K562 (cell line): ENCODE measurements around the gene C13orf46. TPM values are rescaled to one million over a fixed set of nuclear protein-coding genes. Genes with fewer than 3 reads are reported as not detected.

Source experiments
- ATAC-seq: fragments of 200-7000 bp; cut with Tn5 transposase; 3 replicates; pipeline ENCODE4 v1.9.1; 2020; ENCODE audit warnings: moderate library complexity
- BruUV-seq: library from RNA; stranded (reverse); fragments of 400-500 nt; replicated peaks from 2 replicates; lab custom pipeline; 2021; lab: Mats Ljungman, UMichigan
- CTCF ChIA-PET: fragments of 300-600 bp; formaldehyde crosslinking; extraction: SDS; loops from one replicate; lab custom pipeline; 2021; ENCODE audit warnings: low intra/inter-chr PET ratio; lab: Yijun Ruan, JAX
- POLR2A ChIA-PET: fragments of 300-600, 350-650 bp; sonication (Branson Sonifier 250); formaldehyde crosslinking; extraction: SDS; loops from one replicate; lab custom pipeline; 2021; ENCODE audit warnings: antibody characterized with exemption, inconsistent platforms; lab: Yijun Ruan, JAX
- DNase-seq, 4 experiments: peaks; one replicate each; pipeline versions ENCODE4 v3.0.0 to v3.0.0-alpha.2; 2011 to 2018; ENCODE audit warnings: low spot score in 3 of 4, mixed read lengths in 3 of 4; ENCODE audit errors: extremely low read depth in 1 of 4
- FAIRE-seq: peaks from 2 replicates; lab custom pipeline; 2011; peaks lifted over from hg19 to GRCh38; lab: Jason Lieb, UNC
- H2AFZ ChIP-seq: 2 replicates; pipeline ENCODE4 v1.6.0; 2011; ENCODE audit warnings: low read depth, low read length, control low read depth, inconsistent platforms
- H3K27ac ChIP-seq: fragments of 200-600 bp; 3 replicates; pipeline ENCODE4 v1.8.0; 2011; ENCODE audit warnings: low read depth, mild to moderate bottlenecking, control low read depth, inconsistent platforms, low read length, moderate library complexity, mixed read lengths; ENCODE audit errors: extremely low read depth
- H3K27me3 ChIP-seq, 2 experiments: fragments of 300-600 bp in 1 of 2; 2 replicates in 1 of 2; 3 replicates in 1 of 2; pipeline versions ENCODE4 v1.6.0 to v1.8.0; 2011; ENCODE audit warnings: inconsistent platforms in 2 of 2, low read length in 2 of 2, mild to moderate bottlenecking in 1 of 2, mixed read lengths in 1 of 2, moderate library complexity in 1 of 2; ENCODE audit not compliant: control insufficient read depth in 2 of 2, insufficient read depth in 2 of 2
- H3K36me3 ChIP-seq: fragments of 300-600 bp; 3 replicates; pipeline ENCODE4 v1.8.0; 2011; ENCODE audit warnings: mild to moderate bottlenecking, low read length, inconsistent platforms; ENCODE audit not compliant: control insufficient read depth, insufficient read depth
- H3K4me1 ChIP-seq, 2 experiments: fragments of 200-600 bp in 1 of 2; replicated peaks in 1 of 2; 2 replicates in 1 of 2; 3 replicates in 1 of 2; pipeline versions ENCODE4 v1.5.1 to v1.8.0; 2011; ENCODE audit warnings: inconsistent platforms in 2 of 2, low read length in 2 of 2, mild to moderate bottlenecking in 1 of 2, mixed read lengths in 1 of 2, moderate library complexity in 1 of 2; ENCODE audit not compliant: control insufficient read depth in 2 of 2, insufficient read depth in 2 of 2
- H3K4me2 ChIP-seq: 2 replicates; pipeline ENCODE4 v1.6.1; 2011; ENCODE audit warnings: low read length, control low read depth, inconsistent platforms, mixed read lengths; ENCODE audit not compliant: insufficient read depth
- H3K4me3 ChIP-seq: fragments of 200-600 bp; sonication (generic), shearing (Covaris generic); 2 replicates; pipeline ENCODE4 v1.5.1; 2016; ENCODE audit warnings: control low read depth, inconsistent platforms
- H3K79me2 ChIP-seq: fragments of 200-600 bp; 3 replicates; pipeline ENCODE4 v1.8.0; 2011; ENCODE audit warnings: low read length, inconsistent platforms; ENCODE audit not compliant: control insufficient read depth, insufficient read depth
- H3K9ac ChIP-seq, 2 experiments: 2 replicates each; pipeline versions ENCODE4 v1.6.0 to v1.6.1; 2011; ENCODE audit warnings: low read depth in 2 of 2, low read length in 2 of 2, control low read depth in 1 of 2, inconsistent platforms in 1 of 2, mild to moderate bottlenecking in 1 of 2, mixed read lengths in 1 of 2; ENCODE audit not compliant: insufficient read depth in 1 of 2
- H3K9me1 ChIP-seq: one replicate; pipeline ENCODE4 v1.6.0; 2011; ENCODE audit warnings: inconsistent platforms, mild to moderate bottlenecking, low read length, moderate library complexity; ENCODE audit not compliant: control insufficient read depth, insufficient read depth
- H3K9me3 ChIP-seq: replicated peaks from 2 replicates; pipeline ENCODE4 v1.5.1; 2011; ENCODE audit warnings: low read depth, low read length, inconsistent platforms; ENCODE audit not compliant: control insufficient read depth, insufficient read depth
- H4K20me1 ChIP-seq: replicated peaks from 2 replicates; pipeline ENCODE4 v1.6.1; 2011; ENCODE audit warnings: low read length, inconsistent platforms, mixed read lengths; ENCODE audit not compliant: control insufficient read depth, insufficient read depth
- CHCHD3 ChIP-seq: fragments of 250-450 bp; sonication (Bioruptor Pico); IDR thresholded peaks from 2 replicates; pipeline ENCODE4 v2.1.2; 2022; ENCODE audit warnings: mild to moderate bottlenecking
- POLR2G ChIP-seq: fragments of 200-400 bp; formaldehyde crosslinking; IDR thresholded peaks from 2 replicates; pipeline ENCODE4 v1.6.1; 2017; ENCODE audit warnings: low read depth, mild to moderate bottlenecking, antibody characterized with exemption, low read length, moderate library complexity
- PTTG1 ChIP-seq: fragments of 450-650 bp; IDR thresholded peaks from 2 replicates; pipeline ENCODE4 v1.6.1; 2016; ENCODE audit warnings: low read depth, mild to moderate bottlenecking, missing genetic modification characterization, missing compliant biosample characterization
- ZBTB17 ChIP-seq: fragments of 450-650 bp; formaldehyde crosslinking; IDR thresholded peaks from 2 replicates; pipeline ENCODE4 v1.4.0; 2020; ENCODE audit warnings: mild to moderate bottlenecking
- ZNF282 ChIP-seq: sonication (generic); formaldehyde crosslinking; IDR thresholded peaks from 2 replicates; pipeline ENCODE4 v1.8.1; 2023; ENCODE audit warnings: missing genetic modification reagents
- WGBS: fragments of 100-300 bp; shearing (Covaris generic); methylation state at CpG from one replicate; pipeline ENCODE4 v1.1.6; 2016; ENCODE audit warnings: low coverage, mixed read lengths; ENCODE audit not compliant: insufficient coverage; ENCODE audit errors: missing lambda C conversion rate; 5-methylcytosine and 5-hydroxymethylcytosine counted together
- in situ Hi-C: fragments of 300-500 bp; cut with MboI; formaldehyde crosslinking; loops from 4 replicates; pipeline ENCODE4 v1.15.0; 2018; ENCODE audit warnings: inconsistent platforms, mixed read lengths
- intact Hi-C: fragments of 100-400 bp; cut with micrococcal nuclease; formaldehyde crosslinking; loops from 2 replicates; pipeline ENCODE4 v1.14.2; 2022
- polyA plus RNA-seq, 8 experiments: library from polyadenylated mRNA; depleted of rRNA in 4 of 8; stranded (reverse) in 5 of 8; unstranded in 3 of 8; fragments of >200 nt; fragmentation: Nextera tagmentation in 2 of 8; fragmentation: Illumina TruSeq in 1 of 8; extraction: Ambion mirVana in 2 of 8; extraction: Trizol in 1 of 8; gene quantifications; 2 replicates each; pipeline versions ENCODE4 v1.2.1 to v1.2.3, GENCODE V29; 2011 to 2014; ENCODE audit warnings: inconsistent platforms in 1 of 8, missing spikeins in 1 of 8
- total RNA-seq, 7 experiments: library from RNA; depleted of rRNA in 6 of 7; stranded (reverse); fragments of >200 nt in 6 of 7; fragmentation: Illumina TruSeq in 2 of 7; extraction: Trizol in 2 of 7; gene quantifications; 2 replicates each; pipeline versions ENCODE4 v1.2.1 to v1.2.3, GENCODE V29; 2011 to 2021; ENCODE audit warnings: low replicate concordance in 1 of 7

C13orf46 gene
- total and polyA plus RNA-seq, 9 of the 15 experiments (the other 6 are each of a cell fraction or from before 2014, with no cell fraction given), result 0.04 to 0.24 (median 0.05) TPM; not detected in 4

GRCh38 chr13:113996081-113996911, 22.4 kb upstream of the C13orf46 start:
- H3K27ac ChIP-seq, result no peak overlapping the region
- no peak overlapping the region; a peak in 1 of 4 replicates for H3K9ac ChIP-seq
- peaks cover 23% of the 10 kb centered on the region; the same call in 2 of the 3 replicates for H3K36me3 ChIP-seq
- TF ChIP-seq POLR2G, result 0 out of 2 replicates have a peak, but pooled peaks have one; percentile 17
- no peak for TF ChIP-seq PTTG1 (tag)
- no peaks in the 10 kb centered on the region; the same call in 1 of the 2 replicates for H3K9me3 ChIP-seq
- H4K20me1 ChIP-seq, result no peaks in the 10 kb centered on the region
- no peaks in the 10 kb centered on the region for H3K27me3 ChIP-seq
- no peak overlapping the region for H3K4me2 ChIP-seq
- no peak for ATAC-seq
- H3K79me2 ChIP-seq, result no peaks in the 10 kb centered on the region
- intact Hi-C loops, result no loop called here
- peaks cover 0 to 9% of the 10 kb centered on the region in 2 experiments; a peak in 1 of 5 replicates for H3K4me1 ChIP-seq
- CTCF ChIA-PET, result no interaction called here
- no peak for DNase-seq
- no TSS peak for BruUV-seq
- in situ Hi-C loops, result no loop called here
- 87% methylated on average over 3 of the region's 38 CpGs for whole genome bisulfite sequencing
- no peak overlapping the region for H3K4me3 ChIP-seq
- FAIRE-seq, result no peak
- no peak overlapping the region for H2AFZ ChIP-seq
- POLR2A ChIA-PET, result no interaction called here
- H3K9me1 ChIP-seq, result no peaks in the 10 kb centered on the region

- peaks cover 33% of the 10 kb centered on the region; the same call in 2 of the 3 replicates for H3K36me3 ChIP-seq
These were observed 21.2 kb upstream of the C13orf46 start for GRCh38 chr13:113995051-113995601.

More at GRCh38 chr13:113995051-113995601, 21.2 kb upstream of the C13orf46 start:
- in situ Hi-C loops, result no loop called here
- 89% methylated on average over 12 of the region's 23 CpGs for WGBS
- TF ChIP-seq POLR2G, result peak; percentile 45; the same call in 1 of the 2 replicates
- no peak for TF ChIP-seq ZNF282 (CRISPR knock-in tag)
- TF ChIP-seq CHCHD3, result no peak
- TF ChIP-seq ZBTB17 (CRISPR knock-in tag), result no peak
- TF ChIP-seq, all 486 proteins: peak for 1
- ChIA-PET POLR2A (interaction anchor here (0.7 kb wide), 1 partner anchor 1830 kb away, joined by 3 read pairs; no protein-coding TSS in a partner anchor), CTCF (no interaction called here)
- Histone ChIP-seq H3K27ac (no peak overlapping the region), H3K4me2 (no peak overlapping the region), H2AFZ (no peak overlapping the region), H3K9ac (no peak overlapping the region), H3K9me1 (no peaks in the 10 kb centered on the region), H4K20me1 (no peaks in the 10 kb centered on the region), H3K4me3 (no peak overlapping the region), H3K9me3 (no peaks in the 10 kb centered on the region; the same call in 1 of the 2 replicates), H3K4me1 (peaks cover 0 to 6% of the 10 kb centered on the region in 2 experiments; a peak in 1 of 5 replicates), H3K79me2 (no peaks in the 10 kb centered on the region), H3K27me3 (no peaks in the 10 kb centered on the region)
- no peak for ATAC-seq
- BruUV-seq, result no TSS peak
- DNase-seq, result no peak
- intact Hi-C loops, result no loop called here
- FAIRE-seq, result no peak
